EL (cell line): ENCODE data around the gene NLRP11.
A peak's percentile ranks its signal among the peaks of the same experiment; 100 is the strongest.

ENCODE experiments used
- DNase-seq: peaks from one replicate; pipeline ENCODE4 v3.0.0-alpha.2; 2016

Gene NLRP11

DNA sequence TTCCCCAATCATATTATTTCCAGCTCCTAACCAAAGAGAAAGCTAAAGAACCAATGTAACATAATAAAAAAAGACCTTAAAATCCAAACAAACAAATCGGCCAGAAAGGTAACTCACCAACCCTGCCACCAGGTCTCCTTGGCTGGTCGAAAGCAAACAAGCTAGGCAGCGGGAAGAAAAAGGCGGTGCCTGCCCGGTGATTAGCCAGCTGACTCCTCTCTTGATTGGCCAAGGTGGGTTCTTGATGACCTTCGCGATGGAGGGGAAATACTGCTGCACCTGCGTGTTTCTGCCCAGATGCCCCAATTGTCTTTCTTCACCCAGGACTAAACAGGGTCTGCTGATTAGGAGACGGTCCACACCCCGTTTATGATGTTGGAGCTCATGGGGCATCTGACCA lies at the start of gene NLRP11:
TSS of gene NLRP11 (minus strand) at position 154 of the 400 bp plus-strand sequence. CDS start 13,825 bp downstream, outside the sequence.
- DNase-seq = no peak

DNA sequence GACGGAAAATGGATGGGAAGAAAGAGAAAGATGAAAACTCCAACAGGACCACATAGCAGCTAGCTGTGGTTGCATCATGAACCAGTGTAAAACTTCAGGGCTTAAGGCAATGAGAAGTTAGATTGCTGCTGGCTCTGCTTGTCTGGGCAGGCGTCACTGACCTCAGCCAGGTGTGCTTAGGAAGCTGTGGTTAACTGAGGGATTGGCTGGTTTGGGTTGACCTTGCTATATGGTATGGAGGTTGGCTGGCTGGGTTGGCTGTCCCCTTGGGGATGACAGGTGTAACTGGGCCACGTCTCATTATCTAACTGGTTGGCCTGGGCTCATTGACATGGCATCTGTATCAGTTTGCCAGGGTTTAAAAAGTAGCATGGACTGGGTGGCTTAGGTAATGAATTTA lies 45.4 kb upstream of the NLRP11 start:
- DNase-seq = no peak

DNA sequence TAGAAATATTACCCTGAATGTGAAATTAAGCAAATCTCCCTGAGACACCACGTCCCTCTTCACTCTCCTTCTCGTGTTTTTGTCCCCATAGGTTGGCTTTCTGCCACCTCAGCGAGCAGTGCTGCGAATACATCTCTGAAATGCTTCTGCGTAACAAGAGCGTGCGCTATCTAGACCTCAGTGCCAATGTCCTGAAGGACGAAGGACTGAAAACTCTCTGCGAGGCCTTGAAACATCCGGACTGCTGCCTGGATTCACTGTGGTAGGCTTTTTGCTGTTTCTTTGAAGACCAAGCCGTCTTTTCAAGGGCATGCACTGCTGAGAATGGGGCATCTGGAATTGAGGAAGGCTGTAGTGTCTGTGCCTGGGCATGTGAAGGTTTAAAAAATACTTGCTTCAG lies 38.9 kb upstream of the NLRP11 start:
- DNase-seq = no peak

DNA sequence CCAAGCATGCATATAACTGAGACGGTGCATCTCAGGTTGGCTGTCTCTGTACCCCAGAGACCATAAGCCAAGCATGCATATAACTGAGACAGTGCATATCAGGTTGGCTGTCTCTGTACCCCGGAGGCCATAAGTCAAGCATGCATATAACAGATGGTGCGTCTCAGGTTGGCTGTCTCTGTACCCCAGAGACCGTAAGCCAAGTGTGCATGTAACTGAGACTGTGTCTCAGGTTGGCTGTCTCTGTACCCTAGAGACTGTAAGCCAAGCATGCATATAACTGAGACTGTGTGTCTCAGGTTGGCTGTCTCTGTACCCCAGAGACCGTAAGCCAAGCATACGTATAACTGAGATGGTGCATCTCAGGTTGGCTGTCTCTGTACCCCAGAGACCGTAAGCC lies 35.3 kb upstream of the NLRP11 start:
- no peak for DNase-seq

DNA sequence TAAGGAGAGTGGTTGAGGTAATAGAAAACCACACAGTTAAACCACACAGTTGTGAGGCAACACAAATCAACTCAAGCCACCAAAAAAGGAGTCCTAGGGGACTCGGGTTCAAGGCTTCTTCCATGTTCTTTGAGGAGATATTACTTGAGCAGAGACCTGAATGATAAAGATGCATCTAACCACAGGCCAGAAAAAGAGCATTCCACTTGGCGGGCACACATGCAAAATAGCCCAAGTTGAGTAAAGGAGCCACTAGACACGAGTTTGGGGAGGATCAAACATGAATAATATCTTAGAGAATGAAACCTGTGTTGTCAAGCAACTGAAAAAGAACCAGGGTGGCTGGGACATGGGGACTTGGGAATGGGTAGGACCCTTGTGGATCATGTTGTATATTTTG lies 34.7 kb upstream of the NLRP11 start:
- no peak for DNase-seq

DNA sequence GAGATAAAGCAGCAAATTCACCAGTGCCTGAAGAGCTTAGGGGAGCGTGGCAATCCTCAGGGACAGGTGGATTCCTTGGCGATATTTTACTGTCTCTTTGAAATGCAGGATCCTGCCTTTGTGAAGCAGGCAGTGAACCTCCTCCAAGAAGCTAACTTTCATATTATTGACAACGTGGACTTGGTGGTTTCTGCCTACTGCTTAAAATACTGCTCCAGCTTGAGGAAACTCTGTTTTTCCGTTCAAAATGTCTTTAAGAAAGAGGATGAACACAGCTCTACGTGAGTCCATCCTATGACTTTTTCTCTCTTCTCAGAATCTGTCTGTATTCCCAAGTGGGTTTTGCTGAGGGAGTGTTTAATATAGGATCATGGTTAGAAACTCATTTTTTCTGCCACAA lies 27.2 kb upstream of the NLRP11 start:
- DNase-seq = no peak

DNA sequence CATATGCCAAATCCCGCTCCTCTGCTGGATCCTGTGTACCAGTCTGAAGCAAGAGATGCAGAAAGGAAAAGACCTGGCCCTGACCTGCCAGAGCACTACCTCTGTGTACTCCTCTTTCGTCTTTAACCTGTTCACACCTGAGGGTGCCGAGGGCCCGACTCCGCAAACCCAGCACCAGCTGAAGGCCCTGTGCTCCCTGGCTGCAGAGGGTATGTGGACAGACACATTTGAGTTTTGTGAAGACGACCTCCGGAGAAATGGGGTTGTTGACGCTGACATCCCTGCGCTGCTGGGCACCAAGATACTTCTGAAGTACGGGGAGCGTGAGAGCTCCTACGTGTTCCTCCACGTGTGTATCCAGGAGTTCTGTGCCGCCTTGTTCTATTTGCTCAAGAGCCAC lies 26.6 kb upstream of the NLRP11 start:
- no peak for DNase-seq

DNA sequence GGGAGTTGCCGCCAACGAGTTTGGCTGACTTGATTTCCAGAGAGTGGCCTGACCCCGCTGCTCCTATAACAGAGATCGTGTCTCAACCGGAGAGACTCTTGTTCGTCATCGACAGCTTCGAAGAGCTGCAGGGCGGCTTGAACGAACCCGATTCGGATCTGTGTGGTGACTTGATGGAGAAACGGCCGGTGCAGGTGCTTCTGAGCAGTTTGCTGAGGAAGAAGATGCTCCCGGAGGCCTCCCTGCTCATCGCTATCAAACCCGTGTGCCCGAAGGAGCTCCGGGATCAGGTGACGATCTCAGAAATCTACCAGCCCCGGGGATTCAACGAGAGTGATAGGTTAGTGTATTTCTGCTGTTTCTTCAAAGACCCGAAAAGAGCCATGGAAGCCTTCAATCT lies 26.2 kb upstream of the NLRP11 start:
- DNase-seq = no peak

DNA sequence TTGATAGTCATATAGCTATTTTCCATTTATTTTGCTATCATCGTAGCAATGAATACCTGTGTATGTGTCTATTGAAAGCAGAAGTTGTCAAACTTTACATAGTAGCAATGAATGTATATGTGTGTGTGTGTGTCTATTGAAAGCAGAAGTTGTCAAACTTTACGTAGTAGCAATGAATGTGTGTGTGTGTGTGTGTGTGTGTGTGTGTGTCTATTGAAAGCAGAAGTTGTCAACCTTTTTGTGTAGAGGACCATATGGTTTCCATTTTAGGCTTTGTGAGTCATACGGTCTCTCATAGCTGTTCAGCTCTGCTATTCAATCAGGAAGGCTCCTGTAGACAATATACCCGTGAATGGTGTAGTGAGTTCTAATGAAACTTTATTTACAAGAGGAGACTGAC lies 25.4 kb upstream of the NLRP11 start:
- no peak for DNase-seq

DNA sequence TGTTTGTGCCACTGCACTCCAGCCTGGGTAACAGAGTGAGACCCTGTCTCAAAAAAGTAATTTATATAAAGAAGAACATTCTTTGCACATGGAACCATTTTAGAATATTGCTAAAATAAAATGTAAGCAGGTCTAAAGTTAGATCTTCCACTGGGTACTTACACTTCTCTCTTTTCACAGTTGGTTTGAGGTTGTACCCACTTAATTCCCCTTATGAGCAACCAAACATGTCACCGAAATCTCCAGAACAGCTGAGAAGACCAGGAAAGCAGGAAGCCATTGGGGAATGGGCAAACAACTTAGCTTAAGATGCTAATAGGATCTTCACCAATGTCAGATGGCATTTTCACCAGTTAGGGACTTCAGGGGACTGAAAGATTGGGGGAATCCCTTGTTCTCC lies 23.4 kb upstream of the NLRP11 start:
- DNase-seq = no peak

DNA sequence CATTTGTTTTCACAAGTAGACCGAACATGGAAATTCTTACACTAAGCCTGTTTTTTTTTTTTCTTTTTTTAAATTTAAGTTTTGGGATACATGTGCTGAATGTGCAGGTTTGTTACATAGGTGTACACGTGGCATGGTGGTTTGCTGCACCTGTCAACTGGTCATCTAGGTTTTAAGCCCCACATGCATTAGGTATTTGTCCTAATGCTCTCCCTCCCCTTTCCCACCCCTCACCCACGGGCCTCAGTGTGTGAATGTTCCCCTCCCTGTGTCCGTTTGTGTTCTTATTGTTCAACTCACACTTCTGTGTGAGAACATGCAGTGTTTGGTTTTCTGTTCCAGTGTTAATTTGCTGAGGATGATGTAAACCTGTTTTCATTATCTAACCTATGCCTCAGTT lies 7.1 kb upstream of the NLRP11 start:
- DNase-seq = no peak

DNA sequence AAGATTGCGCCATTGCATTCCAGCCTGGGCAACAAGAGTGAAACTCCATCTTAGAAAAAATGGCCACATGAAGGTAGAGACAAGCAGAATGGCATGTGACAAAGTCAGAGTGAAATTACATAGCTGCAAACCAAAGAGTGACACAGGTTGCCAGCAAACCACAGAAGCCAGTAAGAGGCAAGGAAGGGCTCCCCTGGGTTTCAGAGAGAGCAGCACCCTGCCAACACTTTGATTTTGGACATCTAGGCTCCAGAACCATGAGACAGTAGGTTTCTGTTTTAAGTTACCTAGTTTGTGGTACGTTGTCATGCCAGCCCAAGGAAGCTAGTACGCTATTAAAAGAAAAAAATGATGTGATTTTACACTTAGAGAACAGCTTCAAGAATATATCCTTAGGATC lies 6.5 kb upstream of the NLRP11 start:
- DNase-seq = no peak

DNA sequence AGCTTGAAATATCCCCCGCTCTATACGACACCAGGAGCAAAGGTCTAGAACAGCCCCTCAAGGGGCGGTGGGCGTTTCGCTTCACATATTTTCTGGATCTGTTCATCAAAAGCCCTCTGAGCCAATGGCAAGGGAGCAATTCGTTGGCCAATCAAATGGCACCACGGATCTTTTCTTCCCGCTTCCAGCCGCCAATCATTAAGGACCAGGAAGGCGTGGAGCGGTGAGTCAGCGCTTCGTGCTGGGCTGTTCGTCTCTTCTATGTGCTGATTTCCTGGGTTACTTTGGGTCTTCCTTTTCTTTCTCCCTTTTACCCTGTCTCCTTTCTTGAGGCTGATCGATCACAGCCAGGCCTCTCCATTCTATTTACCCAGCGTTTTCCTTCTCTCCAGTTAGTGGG lies 4.5 kb upstream of the NLRP11 start, which contains the start of gene NLRP4:
TSS of gene NLRP4 (plus strand) at position 201 of the 400 bp plus-strand sequence. CDS start 15,541 bp downstream, outside the sequence.
- DNase-seq = no peak

DNA sequence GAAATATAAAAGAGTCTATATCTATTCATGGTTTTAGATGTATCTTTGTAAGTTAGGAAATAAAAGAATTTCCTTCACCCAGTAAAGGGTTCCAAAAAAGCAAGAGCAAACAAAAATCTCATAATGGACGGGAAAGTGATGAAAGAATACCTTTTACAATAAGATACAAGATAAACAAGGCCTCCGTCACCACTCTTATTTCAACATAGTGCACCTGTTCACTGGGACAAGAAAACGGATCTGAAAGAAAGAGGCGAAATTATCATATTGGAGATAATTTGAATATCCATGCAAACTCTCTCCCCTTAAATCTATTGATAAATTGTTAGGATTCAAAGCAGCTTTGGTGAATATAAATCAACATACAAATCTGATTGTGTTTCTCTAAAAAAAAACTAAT lies 877 bp upstream of the NLRP11 start:
- DNase-seq = no peak

DNA sequence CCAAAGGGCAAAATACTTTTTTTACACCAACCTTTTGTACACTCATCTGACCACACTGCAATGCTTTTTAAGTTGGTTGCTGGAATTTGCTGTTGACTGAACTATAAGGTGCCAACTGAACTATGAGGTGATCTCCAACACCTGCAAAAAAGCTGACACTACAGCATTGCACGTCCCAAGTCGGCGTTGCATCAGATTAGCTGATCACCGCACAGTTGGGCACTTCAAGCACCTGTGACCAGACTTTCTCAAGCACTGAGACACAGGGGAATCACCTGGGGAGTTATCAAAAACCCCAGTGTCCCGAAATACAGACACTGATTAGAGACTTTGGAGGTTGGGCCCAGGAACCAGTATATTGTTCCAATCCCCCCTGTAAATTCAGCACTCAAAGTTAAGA lies 1.1 kb downstream of the NLRP11 start:
- DNase-seq = no peak

DNA sequence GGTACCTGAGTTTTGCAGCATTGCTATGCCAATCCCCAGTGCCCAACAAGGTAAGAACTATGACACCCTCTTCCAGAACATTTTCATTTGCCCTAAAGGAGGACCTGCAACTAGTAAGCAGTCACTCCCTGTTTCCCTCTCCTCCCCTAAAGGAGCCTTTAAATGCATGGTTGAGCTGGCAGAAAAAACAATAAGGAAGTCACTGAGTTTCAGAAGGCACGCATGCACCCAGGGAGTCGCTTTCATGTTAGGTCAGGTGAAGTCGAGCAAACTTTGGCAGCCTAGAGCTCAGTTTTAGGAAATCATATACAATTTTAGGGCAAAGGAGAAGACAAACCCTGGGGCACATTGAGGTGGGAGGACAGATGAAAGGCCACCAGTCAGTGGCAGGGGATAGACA lies 11.8 kb downstream of the NLRP11 start:
- DNase-seq = no peak

DNA sequence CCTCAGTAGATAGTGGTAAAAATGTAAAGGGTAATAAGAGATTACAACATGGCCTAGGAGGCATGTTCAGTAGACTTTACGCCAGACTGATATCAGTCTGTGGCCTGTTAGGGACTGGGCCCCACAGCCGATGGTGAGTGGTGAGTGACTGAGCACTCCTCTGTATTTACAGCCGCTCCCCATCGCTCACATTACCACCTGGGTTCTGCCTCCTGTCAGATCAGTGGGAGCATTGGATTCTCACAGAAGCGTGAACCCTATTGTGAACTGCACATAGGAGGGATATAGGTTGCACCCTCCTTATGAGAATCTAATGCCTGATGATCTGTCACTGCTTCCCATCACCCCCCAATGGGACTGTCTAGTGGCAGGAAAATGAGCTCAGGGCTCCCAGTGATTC lies 17.9 kb downstream of the NLRP11 start:
- DNase-seq = no peak

DNA sequence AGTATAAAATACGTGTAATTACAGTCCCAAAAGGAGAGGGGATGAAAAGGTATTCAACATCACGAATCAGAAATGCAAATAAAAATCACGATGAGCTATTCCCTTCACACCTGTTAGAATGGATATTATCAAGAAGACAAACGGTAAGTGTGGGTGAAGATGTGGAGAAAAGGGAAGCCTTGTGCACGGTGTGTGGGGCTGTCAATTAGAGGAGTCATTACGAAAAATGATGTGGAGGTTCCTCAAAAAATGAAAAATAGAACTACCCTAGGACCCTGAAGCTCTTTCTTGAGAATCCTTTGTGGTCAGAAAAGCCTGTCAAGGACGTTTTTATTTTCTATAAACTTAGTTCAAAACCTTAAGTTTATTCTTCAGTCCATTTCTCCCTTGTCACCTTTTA lies 19.4 kb downstream of the NLRP11 start:
- no peak for DNase-seq

DNA sequence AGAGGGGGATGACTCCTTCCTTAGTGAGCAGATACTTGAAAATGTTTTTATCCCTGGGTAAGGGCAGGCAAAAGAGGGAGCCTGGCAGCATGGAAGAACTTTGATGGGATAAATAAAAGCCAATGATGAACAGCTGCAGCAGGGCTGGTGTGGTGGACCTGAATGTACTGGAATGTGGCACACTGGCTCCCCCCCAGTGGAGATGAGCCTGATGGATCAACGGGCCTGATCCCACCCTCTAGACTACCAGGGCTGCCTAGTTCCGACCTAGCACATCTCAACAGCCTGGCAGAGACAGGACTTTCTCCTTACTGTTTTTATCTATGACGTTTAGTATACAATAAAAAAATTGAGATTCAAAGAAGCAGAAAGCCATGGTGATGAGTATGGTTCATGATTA lies 20.5 kb downstream of the NLRP11 start:
- no peak for DNase-seq

DNA sequence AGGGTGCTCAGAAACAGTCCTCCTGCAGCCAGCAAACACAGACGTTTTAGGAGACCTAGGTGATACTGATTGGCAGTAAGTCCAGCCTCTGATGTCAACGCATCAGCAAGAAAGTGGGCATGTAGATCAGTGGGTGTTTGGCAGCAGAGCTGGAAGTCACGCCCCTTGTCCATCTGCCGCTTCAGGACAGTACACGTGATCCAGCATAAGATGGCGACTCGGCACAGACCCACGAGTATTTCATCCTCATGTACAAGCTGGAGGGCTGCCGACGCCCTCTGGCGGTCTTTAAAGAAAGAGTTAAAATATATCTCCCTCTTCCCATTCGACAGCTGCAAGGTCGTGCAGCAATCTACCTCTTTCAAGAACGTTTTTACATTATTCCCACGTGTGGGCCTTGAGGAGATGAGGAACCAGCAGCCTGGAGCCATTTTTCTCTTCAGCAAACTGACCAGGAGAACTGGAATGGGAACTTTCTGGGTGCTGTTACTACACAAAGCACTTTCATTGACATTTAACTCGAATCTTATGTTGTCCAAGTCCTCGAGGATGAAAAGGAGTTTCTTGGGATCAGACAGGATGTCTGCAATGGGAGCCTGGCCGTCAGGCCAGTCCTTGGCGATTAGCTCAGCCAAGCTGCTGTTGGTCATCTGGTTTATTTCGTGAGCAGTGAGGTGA lies 22.3 kb downstream of the NLRP11 start:
- DNase-seq = peak; percentile 68

DNA sequence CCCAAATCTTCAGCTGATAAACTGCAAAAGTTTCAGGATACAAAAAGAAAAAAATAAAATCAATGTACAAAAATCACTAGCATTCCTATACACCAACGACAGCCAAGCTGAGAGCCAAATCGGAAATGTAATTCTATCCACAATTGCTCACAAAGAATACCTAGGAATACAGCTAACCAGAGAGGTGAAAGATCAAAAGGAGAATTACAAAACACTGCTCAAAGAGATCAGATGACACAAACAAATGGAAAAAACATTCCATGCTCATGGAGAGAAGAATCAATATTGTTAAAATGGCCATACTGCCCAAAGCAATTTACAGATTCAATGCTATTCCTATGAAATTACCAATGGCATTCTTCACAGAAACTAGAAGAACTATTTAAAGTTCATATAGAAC lies 29.5 kb downstream of the NLRP11 start:
- no peak for DNase-seq

DNA sequence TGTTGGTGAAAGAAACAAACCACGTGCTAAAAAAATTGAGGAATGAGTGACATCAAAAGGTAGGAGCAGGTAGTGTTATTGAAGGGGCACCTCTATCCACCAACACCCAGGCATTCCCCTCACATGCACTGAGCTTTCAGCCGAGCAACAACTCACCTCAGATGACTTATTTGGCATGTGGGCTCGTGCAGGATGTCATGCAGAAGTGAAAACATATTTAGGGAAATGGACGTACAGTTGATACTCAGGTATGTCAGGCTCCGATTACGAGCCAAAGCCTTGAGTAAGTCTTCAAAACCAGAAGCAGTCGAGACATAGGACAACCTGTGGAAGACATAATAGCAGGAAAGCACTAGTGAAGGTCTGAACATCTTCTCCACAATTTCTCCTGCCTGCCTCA lies 30.4 kb downstream of the NLRP11 start:
- no peak for DNase-seq

DNA sequence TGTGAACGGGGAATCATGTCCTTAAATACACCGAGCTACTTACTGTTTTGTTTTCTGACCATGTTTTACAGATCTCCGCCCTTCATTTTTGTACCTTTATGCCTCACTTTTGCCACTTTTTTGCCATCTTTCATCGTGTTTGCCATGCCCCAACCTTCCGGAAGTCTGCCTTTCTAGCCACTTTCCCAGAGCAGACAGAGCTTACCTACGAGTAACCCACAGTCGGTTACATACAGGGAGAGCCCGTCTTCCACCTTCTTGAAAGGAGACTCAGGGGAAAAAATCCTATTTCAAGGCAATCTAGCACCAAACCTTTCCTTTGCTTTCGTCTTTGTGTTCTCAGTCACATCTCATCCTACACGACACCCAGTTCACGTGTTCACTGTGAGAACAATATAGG lies 36.8 kb downstream of the NLRP11 start:
- no peak for DNase-seq

DNA sequence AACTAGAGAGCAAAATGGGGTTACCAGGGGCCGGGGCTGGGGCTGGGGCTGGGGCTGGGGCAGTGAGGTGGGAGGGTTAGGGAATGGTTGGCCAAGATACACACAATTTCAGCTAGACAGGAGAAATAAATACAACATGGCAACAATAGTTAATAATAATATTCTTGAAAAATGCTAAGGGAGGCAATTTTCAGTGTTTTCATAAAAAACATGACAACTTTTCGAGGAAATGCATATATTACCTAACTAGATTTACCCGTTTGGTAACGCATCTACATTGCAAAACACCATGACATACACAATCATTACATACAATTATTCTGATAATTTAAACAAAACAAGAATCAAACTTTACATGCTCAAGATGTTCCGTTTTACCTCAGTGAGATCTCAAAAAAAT lies 50.7 kb downstream of the NLRP11 start:
- DNase-seq = no peak

DNA sequence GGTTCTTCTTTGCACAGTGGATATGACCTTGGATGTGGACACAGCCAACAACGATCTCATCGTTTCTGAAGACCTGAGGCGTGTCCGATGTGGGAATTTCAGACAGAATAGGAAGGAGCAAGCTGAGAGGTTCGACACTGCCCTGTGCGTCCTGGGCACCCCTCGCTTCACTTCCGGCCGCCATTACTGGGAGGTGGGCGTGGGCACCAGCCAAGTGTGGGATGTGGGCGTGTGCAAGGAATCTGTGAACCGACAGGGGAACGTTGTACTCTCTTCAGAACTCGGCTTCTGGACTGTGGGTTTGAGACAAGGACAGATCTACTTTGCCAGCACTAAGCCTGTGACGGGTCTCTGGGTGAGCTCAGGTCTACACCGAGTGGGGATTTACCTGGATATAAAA lies 53.5 kb downstream of the NLRP11 start:
- DNase-seq = no peak

DNA sequence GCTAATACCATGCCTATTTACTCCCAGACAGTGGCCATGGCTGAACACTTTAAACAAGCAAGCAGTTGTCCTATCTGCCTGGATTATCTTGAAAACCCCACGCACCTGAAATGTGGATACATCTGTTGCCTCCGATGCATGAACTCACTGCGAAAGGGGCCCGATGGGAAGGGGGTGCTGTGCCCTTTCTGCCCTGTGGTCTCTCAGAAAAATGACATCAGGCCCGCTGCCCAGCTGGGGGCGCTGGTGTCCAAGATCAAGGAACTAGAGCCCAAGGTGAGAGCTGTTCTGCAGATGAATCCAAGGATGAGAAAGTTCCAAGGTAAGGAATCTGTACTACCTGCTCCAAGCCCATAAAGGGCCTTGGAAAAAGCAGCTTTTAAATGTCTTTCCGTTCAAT lies 54.3 kb downstream of the NLRP11 start:
- no peak for DNase-seq
